Parathyroid adenoma (tissue), 2 donors: ENCODE data around the gene USB1.

Experiments used
- H2AFZ ChIP-seq: fragments of 300-600 bp; sonication (generic); one replicate; pipeline ENCODE4 v1.7.0; 2017; ENCODE audit warnings: antibody characterized with exemption, mild to moderate bottlenecking
- H3K27ac ChIP-seq: fragments of 300-600 bp; sonication (generic); one replicate; pipeline ENCODE4 v1.7.0; 2017
- H3K27me3 ChIP-seq: fragments of 300-600 bp; sonication (generic); one replicate; pipeline ENCODE4 v1.7.0; 2017; ENCODE audit warnings: low read length; ENCODE audit not compliant: control insufficient read depth, insufficient read depth
- H3K36me3 ChIP-seq: fragments of 300-600 bp; sonication (generic); one replicate; pipeline ENCODE4 v1.7.0; 2017; ENCODE audit warnings: low read length; ENCODE audit not compliant: control insufficient read depth, insufficient read depth
- H3K4me1 ChIP-seq: fragments of 300-600 bp; sonication (generic); one replicate; pipeline ENCODE4 v1.7.0; 2017; ENCODE audit warnings: control low read depth
- H3K4me2 ChIP-seq: fragments of 300-600 bp; sonication (generic); one replicate; pipeline ENCODE4 v1.7.0; 2017; ENCODE audit warnings: low read length
- H3K4me3 ChIP-seq: fragments of 300-600 bp; sonication (generic); one replicate; pipeline ENCODE4 v1.7.0; 2017; ENCODE audit warnings: low read depth, low read length
- H3K79me2 ChIP-seq: fragments of 300-600 bp; sonication (generic); one replicate; pipeline ENCODE4 v1.7.0; 2017; ENCODE audit warnings: control low read depth
- H3K9ac ChIP-seq: fragments of 300-600 bp; sonication (generic); one replicate; pipeline ENCODE4 v1.7.0; 2017; ENCODE audit warnings: mild to moderate bottlenecking
- H3K9me3 ChIP-seq: fragments of 300-600 bp; sonication (generic); one replicate; pipeline ENCODE4 v1.7.0; 2017; ENCODE audit warnings: low read length; ENCODE audit not compliant: control insufficient read depth
- CTCF ChIP-seq: fragments of 300-600 bp; sonication (generic); IDR thresholded peaks from one replicate; pipeline ENCODE4 v1.7.0; 2017; ENCODE audit warnings: antibody characterized with exemption, mild to moderate bottlenecking
- donor health status: primary hyperparathyroidism.

Gene USB1

GRCh38 chr16:58040496-58040846, 39.3 kb downstream of the USB1 start:
- Histone ChIP-seq H3K9me3 (no peaks in the 10 kb centered on the region), H3K4me3 (no peak overlapping the region), H3K4me2 (no peak overlapping the region), H3K9ac (no peak overlapping the region), H3K36me3 (no peaks in the 10 kb centered on the region), H3K4me1 (no peaks in the 10 kb centered on the region), H3K79me2 (no peaks in the 10 kb centered on the region), H3K27me3 (no peaks in the 10 kb centered on the region), H2AFZ (no peak overlapping the region), H3K27ac (no peak overlapping the region)
- no peak for TF ChIP-seq CTCF

GRCh38 chr16:58040945-58041627, 39.9 kb downstream of the USB1 start:
- Histone ChIP-seq H3K9ac (no peak overlapping the region), H3K4me1 (no peaks in the 10 kb centered on the region), H2AFZ (no peak overlapping the region), H3K27me3 (no peaks in the 10 kb centered on the region), H3K36me3 (no peaks in the 10 kb centered on the region), H3K4me3 (no peak overlapping the region), H3K9me3 (no peaks in the 10 kb centered on the region), H3K79me2 (no peaks in the 10 kb centered on the region), H3K27ac (no peak overlapping the region), H3K4me2 (no peak overlapping the region)
- no peak for TF ChIP-seq CTCF

- H3K4me3 ChIP-seq = no peak overlapping the region
- no peak overlapping the region for H3K9ac ChIP-seq
- H3K27me3 ChIP-seq = no peaks in the 10 kb centered on the region
- no peak overlapping the region for H2AFZ ChIP-seq
- TF ChIP-seq CTCF = no peak
- no peaks in the 10 kb centered on the region for H3K79me2 ChIP-seq
- H3K4me1 ChIP-seq = no peaks in the 10 kb centered on the region
- H3K4me2 ChIP-seq = no peak overlapping the region
- no peaks in the 10 kb centered on the region for H3K9me3 ChIP-seq
- H3K36me3 ChIP-seq = no peaks in the 10 kb centered on the region
- H3K27ac ChIP-seq = no peak overlapping the region
Observed at GRCh38 chr16:58041628-58041955, 40.4 kb downstream of the USB1 start.

GRCh38 chr16:58042001-58042885, 41.0 kb downstream of the USB1 start:
- H3K9ac ChIP-seq = no peak overlapping the region
- H3K4me3 ChIP-seq = no peak overlapping the region
- TF ChIP-seq CTCF = no peak
- H3K36me3 ChIP-seq = no peaks in the 10 kb centered on the region
- H2AFZ ChIP-seq = no peak overlapping the region
- H3K4me2 ChIP-seq = no peak overlapping the region
- H3K79me2 ChIP-seq = no peaks in the 10 kb centered on the region
- no peak overlapping the region for H3K27ac ChIP-seq
- no peaks in the 10 kb centered on the region for H3K9me3 ChIP-seq
- H3K4me1 ChIP-seq = no peaks in the 10 kb centered on the region
- H3K27me3 ChIP-seq = no peaks in the 10 kb centered on the region
